GM11168 (cell line): ENCODE results near the gene LPO.

Source experiments
- in situ Hi-C: fragments of 300-500 bp; cut with MboI; formaldehyde crosslinking; loops from one replicate; pipeline ENCODE4 v1.12.0; 2022; ENCODE audit warnings: low sequenced_read_pairs; ENCODE audit not compliant: unreplicated experiment

The LPO gene

GRCh38 chr17:58238147-58238634 is at the start of gene LPO:
LPO (plus strand) TSS chr17:58238584; CDS start chr17:58242980, 4,396 bp downstream.
- in situ Hi-C loops = no loop called here

GRCh38 chr17:58189436-58190146 is 48.8 kb upstream of the LPO start:
- in situ Hi-C loops = no loop called here

- in situ Hi-C loops = no loop called here
Measured at GRCh38 chr17:58191241-58191896, 47.0 kb upstream of the LPO start.

- in situ Hi-C loops = no loop called here
Measured at GRCh38 chr17:58192612-58193011, 45.8 kb upstream of the LPO start, which contains the start of gene EPX. EPX (plus strand) TSS chr17:58192726; CDS start chr17:58192847, 121 bp downstream.

GRCh38 chr17:58193641-58194255 is 44.6 kb upstream of the LPO start:
- in situ Hi-C loops = no loop called here

- in situ Hi-C loops = no loop called here
Measured at GRCh38 chr17:58195518-58196123, 42.8 kb upstream of the LPO start.

GRCh38 chr17:58196610-58197009 is 41.8 kb upstream of the LPO start:
- in situ Hi-C loops = no loop called here

- in situ Hi-C loops = no loop called here
Measured at GRCh38 chr17:58200024-58200633, 38.3 kb upstream of the LPO start.

- in situ Hi-C loops = no loop called here
Measured at GRCh38 chr17:58202859-58203258, 35.5 kb upstream of the LPO start.

- in situ Hi-C loops = no loop called here
Measured at GRCh38 chr17:58204796-58205195, 33.6 kb upstream of the LPO start.

- in situ Hi-C loops = no loop called here
Measured at GRCh38 chr17:58205936-58206335, 32.4 kb upstream of the LPO start.

GRCh38 chr17:58207451-58207850 is 30.9 kb upstream of the LPO start:
- in situ Hi-C loops = no loop called here

- in situ Hi-C loops = no loop called here
Measured at GRCh38 chr17:58208344-58208743, 30.0 kb upstream of the LPO start.

GRCh38 chr17:58210922-58211321 is 27.5 kb upstream of the LPO start:
- in situ Hi-C loops = no loop called here

- in situ Hi-C loops = no loop called here
Measured at GRCh38 chr17:58215685-58216084, 22.7 kb upstream of the LPO start.

- in situ Hi-C loops = no loop called here
Measured at GRCh38 chr17:58217766-58218165, 20.6 kb upstream of the LPO start.

GRCh38 chr17:58219007-58219788 is 19.2 kb upstream of the LPO start, which contains the start of gene MKS1:
MKS1 (minus strand) TSS chr17:58219255; CDS start chr17:58219230, 25 bp downstream.
- in situ Hi-C loops = no loop called here

GRCh38 chr17:58219789-58220183 is 18.6 kb upstream of the LPO start:
- in situ Hi-C loops = no loop called here

- in situ Hi-C loops = no loop called here
Measured at GRCh38 chr17:58224315-58224714, 14.1 kb upstream of the LPO start.

GRCh38 chr17:58227733-58228132 is 10.7 kb upstream of the LPO start:
- in situ Hi-C loops = no loop called here
